ENCODE results near the gene ZBTB16. TPM values are rescaled to one million over a fixed set of nuclear protein-coding genes. Genes with fewer than 3 reads are reported as not detected.

Gene ZBTB16
- total RNA-seq, 2 donors from 2014 or later: 17.2 to 20.7 TPM

DNA sequence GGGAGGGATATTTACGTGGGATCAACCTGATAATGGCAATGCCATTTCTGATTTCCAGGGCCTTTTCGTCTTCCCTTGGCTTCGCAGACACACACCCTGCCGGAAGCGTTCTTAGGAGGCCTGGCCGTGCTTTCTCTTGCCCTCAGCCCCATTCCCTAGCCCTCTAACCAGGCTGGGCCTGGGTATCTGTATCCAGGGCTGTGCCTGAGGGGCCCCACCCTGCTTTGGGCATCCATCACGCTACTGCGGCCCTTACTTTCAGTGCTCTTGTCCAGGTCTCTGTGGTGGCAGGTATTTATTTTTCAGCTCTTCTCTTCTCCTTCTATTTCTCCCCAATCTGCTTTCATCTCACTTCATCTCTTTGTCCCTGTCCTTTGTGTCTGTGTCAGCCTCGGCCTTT, 105.0 kb downstream of the ZBTB16 start:
- Mint-ChIP-seq H3K27me3 (no peaks in the 10 kb centered on the region), H3K4me1 (peaks cover 77% of the 10 kb centered on the region), H3K27ac (peak overlapping the region; percentile 49), H3K4me3 (no peak overlapping the region), H3K36me3 (ENCODE audit: low read depth) (no peaks in the 10 kb centered on the region)
- no peaks in the 10 kb centered on the region for H3K9me3 ChIP-seq (ENCODE audit: control insufficient read depth, low read length, poor library complexity, severe bottlenecking)
- DNase-seq: no peak
- no peak for ATAC-seq

- no peak for DNase-seq
- peak overlapping the region; percentile 78 for H3K4me3 Mint-ChIP-seq
- peak overlapping the region; percentile 49 for H3K27ac Mint-ChIP-seq
- no peaks in the 10 kb centered on the region for H3K36me3 Mint-ChIP-seq (ENCODE audit: low read depth)
- H3K27me3 Mint-ChIP-seq: no peaks in the 10 kb centered on the region
- H3K4me1 Mint-ChIP-seq: peaks cover 72% of the 10 kb centered on the region
- ATAC-seq: peak; percentile 8
- no peaks in the 10 kb centered on the region for H3K9me3 ChIP-seq (ENCODE audit: control insufficient read depth, low read length, poor library complexity, severe bottlenecking)
Observed at GRCh38 chr11:114165326-114166230, 106.1 kb downstream of the ZBTB16 start.

DNA sequence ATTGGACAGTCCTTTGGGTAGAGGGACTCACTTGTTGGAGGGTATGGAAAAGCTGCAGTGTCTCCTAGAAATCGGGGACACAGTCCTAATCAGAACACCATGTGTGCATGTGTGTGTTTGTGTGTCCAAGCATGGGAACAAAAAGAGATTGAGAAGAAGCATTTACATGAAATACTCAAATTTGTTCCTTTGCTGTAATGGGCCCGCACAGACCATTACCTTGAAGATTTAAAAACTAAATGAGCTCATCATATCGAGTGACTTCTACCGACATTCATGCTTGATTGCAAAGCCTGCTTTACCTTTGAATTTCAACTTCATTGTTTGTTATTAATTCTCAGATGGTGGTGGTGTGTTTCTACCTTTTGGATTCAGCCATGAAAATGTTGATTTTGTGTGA, 106.9 kb downstream of the ZBTB16 start:
- no peak for DNase-seq
- H3K4me1 Mint-ChIP-seq: peaks cover 64% of the 10 kb centered on the region
- no peaks in the 10 kb centered on the region for H3K36me3 Mint-ChIP-seq (ENCODE audit: low read depth)
- ATAC-seq: no peak
- H3K27me3 Mint-ChIP-seq: no peaks in the 10 kb centered on the region
- H3K9me3 ChIP-seq (ENCODE audit: control insufficient read depth, low read length, poor library complexity, severe bottlenecking): no peaks in the 10 kb centered on the region
- H3K4me3 Mint-ChIP-seq: peak overlapping the region; percentile 78
- peak overlapping the region; percentile 93 for H3K27ac Mint-ChIP-seq

DNA sequence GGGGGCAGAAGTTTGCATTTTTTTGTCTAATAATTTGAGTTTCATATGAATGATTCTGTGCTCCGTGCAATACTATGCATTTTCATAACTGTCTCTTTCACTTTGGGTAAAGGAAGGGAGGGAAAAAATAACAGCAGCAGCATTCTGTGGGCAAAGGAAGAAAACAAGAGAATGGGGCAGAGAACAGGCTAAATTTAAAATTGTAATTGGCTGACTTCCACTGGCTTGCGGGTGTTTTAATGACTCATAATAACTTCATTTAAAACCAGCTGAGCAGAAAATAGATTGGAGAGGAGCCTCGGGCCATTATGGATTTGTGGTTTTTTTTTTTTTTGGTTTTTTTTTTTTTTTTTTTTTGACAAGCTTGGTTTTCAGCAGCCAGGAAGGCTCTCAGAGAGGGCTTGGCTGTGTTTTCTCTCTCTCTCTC, 107.4 kb downstream of the ZBTB16 start:
- DNase-seq (no peak), ATAC-seq (peak; percentile 62)
- peak overlapping the region; percentile 78 for H3K4me3 Mint-ChIP-seq
- H3K4me1 Mint-ChIP-seq: peaks cover 63% of the 10 kb centered on the region
- H3K27ac Mint-ChIP-seq: peak overlapping the region; percentile 93
- H3K27me3 Mint-ChIP-seq: no peaks in the 10 kb centered on the region
- H3K36me3 Mint-ChIP-seq (ENCODE audit: low read depth): no peaks in the 10 kb centered on the region
- no peaks in the 10 kb centered on the region for H3K9me3 ChIP-seq (ENCODE audit: control insufficient read depth, low read length, poor library complexity, severe bottlenecking)

DNA sequence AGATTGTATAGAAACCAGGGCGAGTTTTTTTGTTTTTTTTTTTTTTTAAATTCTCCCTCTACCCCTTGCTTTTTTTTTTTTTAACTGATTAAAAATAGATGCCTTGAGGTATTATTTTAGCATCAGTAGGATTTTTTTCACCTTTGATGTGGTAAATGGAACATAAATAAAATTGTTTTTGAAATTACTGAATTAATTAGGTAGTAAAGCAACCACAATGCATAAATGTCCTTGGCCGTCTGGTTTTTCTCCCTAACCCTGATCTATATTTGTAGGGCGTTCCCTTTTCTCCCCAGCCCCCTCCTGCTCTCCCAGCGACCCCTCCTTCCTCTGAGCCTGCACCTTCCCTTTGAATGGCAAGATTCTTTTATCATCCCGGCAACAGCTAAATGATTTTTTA, 107.8 kb downstream of the ZBTB16 start:
- Mint-ChIP-seq H3K27ac (peak overlapping the region; percentile 93), H3K4me3 (peak overlapping the region; percentile 70), H3K4me1 (peaks cover 68% of the 10 kb centered on the region), H3K36me3 (ENCODE audit: low read depth) (no peaks in the 10 kb centered on the region), H3K27me3 (no peaks in the 10 kb centered on the region)
- ATAC-seq (no peak), DNase-seq (no peak)
- no peaks in the 10 kb centered on the region for H3K9me3 ChIP-seq (ENCODE audit: control insufficient read depth, low read length, poor library complexity, severe bottlenecking)

DNA sequence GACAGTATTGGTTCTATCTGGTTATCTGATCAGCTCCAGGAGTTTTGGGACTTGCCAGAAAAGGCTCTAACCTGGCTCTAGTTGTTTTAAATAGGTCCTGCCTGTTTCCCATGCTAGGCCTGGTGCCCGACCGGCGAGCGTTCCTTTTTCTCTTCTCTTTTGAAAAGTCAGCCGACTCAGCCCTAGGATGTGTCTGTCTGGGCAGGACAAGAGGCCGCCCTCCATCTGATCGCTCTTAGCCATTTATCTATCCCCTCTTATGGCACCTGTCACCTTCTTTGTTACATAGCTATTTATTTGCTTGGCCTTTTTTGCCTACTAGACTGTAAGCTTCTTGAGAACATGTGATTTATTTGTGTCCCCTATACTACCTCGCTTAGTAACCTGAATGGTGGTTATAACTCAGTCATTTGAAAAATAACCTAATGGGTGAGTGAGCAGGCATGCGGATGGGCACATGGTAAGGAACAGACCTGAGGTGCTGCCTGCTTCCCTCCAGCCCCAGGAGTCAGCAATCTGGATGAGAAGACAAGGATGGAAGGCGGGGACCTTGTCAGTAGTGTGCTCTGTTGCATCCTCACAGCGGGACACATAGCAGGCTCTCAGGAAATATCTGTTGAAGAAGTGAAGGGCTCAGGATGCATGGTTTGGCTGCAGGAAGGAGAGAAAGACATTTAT, 108.4 kb downstream of the ZBTB16 start:
- DNase-seq (no peak), ATAC-seq (no peak)
- Mint-ChIP-seq H3K27me3 (no peaks in the 10 kb centered on the region), H3K4me3 (peak overlapping the region; percentile 70), H3K4me1 (peaks cover 73% of the 10 kb centered on the region), H3K36me3 (ENCODE audit: low read depth) (no peaks in the 10 kb centered on the region), H3K27ac (peak overlapping the region; percentile 93)
- H3K9me3 ChIP-seq (ENCODE audit: control insufficient read depth, low read length, poor library complexity, severe bottlenecking): no peaks in the 10 kb centered on the region

GRCh38 chr11:114168691-114169090, 109.2 kb downstream of the ZBTB16 start:
- H3K9me3 ChIP-seq (ENCODE audit: control insufficient read depth, low read length, poor library complexity, severe bottlenecking): no peaks in the 10 kb centered on the region
- peaks cover 76% of the 10 kb centered on the region for H3K4me1 Mint-ChIP-seq
- H3K36me3 Mint-ChIP-seq (ENCODE audit: low read depth): no peaks in the 10 kb centered on the region
- ATAC-seq (peak; percentile 10), DNase-seq (no peak)
- H3K27ac Mint-ChIP-seq: peak overlapping the region; percentile 51
- peak overlapping the region; percentile 70 for H3K4me3 Mint-ChIP-seq
- no peaks in the 10 kb centered on the region for H3K27me3 Mint-ChIP-seq

DNA sequence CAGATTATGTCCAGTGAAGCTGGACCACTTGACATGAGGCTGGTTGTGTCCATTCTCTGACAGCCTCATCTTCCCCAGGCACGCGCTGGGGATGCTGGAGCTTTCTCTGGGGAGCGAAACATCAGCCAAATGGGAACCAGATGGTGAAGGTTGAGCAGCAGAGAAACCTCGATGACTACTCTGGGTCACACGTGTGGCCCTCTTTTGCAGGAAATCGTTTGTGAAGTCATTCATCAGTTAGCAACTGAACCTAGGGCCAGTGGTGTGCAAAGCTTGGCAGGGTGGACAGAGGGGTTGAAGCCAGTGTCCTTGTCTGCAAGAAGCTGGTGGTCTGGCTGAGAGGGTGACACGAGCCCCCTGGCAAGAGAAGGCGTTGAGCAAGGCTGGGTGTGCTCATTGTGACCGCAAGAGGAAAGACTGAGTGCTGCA, 109.8 kb downstream of the ZBTB16 start:
- Mint-ChIP-seq H3K4me1 (peaks cover 74% of the 10 kb centered on the region), H3K4me3 (peak overlapping the region; percentile 43)
- no peak for ATAC-seq

DNA sequence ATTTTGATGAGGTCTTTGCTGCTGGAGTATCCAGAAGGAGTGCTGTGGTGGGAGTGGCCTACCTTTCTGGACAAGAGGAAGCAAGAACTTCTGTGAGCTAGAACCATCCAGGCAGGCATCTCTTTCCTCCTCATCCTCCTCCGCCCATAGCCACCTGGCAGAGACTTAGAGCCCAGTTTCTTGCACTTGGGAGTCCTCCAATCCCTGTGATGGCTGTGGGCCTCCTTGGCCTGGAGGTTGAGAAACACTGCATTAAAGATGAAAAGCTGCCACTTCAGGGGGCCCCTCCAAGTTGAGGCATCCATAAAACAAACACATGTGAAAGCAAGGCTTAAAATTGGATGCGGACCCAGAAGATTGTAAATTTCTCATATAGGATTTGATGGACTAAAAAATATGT, 110.3 kb downstream of the ZBTB16 start:
- Mint-ChIP-seq H3K4me3 (no peak overlapping the region), H3K27me3 (no peaks in the 10 kb centered on the region), H3K4me1 (peaks cover 72% of the 10 kb centered on the region), H3K27ac (peak overlapping the region; percentile 51), H3K36me3 (ENCODE audit: low read depth) (no peaks in the 10 kb centered on the region)
- ATAC-seq (no peak), DNase-seq (no peak)
- no peaks in the 10 kb centered on the region for H3K9me3 ChIP-seq (ENCODE audit: control insufficient read depth, low read length, poor library complexity, severe bottlenecking)

More for the DNA sequence above, 109.8 kb downstream of the ZBTB16 start:
- peak overlapping the region; percentile 51 for H3K27ac Mint-ChIP-seq
- no peaks in the 10 kb centered on the region for H3K36me3 Mint-ChIP-seq (ENCODE audit: low read depth)
- DNase-seq: no peak
- H3K9me3 ChIP-seq (ENCODE audit: control insufficient read depth, low read length, poor library complexity, severe bottlenecking): no peaks in the 10 kb centered on the region
- H3K27me3 Mint-ChIP-seq: no peaks in the 10 kb centered on the region

GRCh38 chr11:114170226-114170625, 110.7 kb downstream of the ZBTB16 start:
- no peaks in the 10 kb centered on the region for H3K27me3 Mint-ChIP-seq
- no peak for DNase-seq
- no peaks in the 10 kb centered on the region for H3K36me3 Mint-ChIP-seq (ENCODE audit: low read depth)
- H3K4me3 Mint-ChIP-seq: no peak overlapping the region
- H3K9me3 ChIP-seq (ENCODE audit: control insufficient read depth, low read length, poor library complexity, severe bottlenecking): no peaks in the 10 kb centered on the region
- peak overlapping the region; percentile 24 for H3K27ac Mint-ChIP-seq
- no peak for ATAC-seq
- H3K4me1 Mint-ChIP-seq: peaks cover 68% of the 10 kb centered on the region

DNA sequence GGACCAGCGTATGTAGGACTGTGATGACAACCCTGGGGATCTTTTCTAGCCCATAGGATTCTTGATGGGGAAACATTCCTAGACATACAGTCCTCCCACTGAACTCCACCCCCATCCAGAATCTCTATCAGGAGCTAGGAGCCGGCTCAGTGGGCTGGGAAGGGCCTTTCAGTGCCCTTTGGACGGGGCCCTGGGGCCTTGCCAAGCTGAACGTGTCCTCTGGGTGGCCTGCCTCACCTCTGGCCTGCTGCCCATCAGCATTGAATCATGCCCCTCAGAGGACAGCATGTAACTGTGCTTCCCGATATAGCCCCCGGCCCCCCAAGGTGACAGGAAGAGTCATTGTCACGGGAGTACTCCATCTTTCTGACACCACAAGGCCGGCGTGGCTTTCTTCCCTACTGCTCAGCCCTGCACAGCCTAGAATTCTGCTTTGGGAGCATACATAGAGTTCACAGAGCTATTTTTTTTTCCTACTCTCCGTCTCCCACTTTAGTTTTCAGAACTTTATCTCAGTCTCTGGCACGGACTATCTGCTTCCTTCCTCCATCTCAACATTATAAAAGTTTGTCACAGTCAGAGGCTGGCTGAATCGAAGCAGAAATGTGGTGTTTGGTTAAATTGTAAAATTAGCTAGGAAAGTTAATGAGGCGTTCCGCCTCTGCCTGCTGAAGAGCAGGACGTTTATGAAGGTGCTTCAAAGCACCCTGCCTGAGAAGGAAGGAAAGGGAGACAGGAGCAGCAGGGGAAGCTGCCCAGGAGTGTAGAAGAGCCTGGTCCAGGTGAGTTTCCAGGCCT, 111.9 kb downstream of the ZBTB16 start:
- Mint-ChIP-seq H3K4me3 (peak overlapping the region; percentile 53), H3K27ac (peak overlapping the region; percentile 87), H3K4me1 (peaks cover 59% of the 10 kb centered on the region)

GRCh38 chr11:114172055-114172861, 112.7 kb downstream of the ZBTB16 start:
- Mint-ChIP-seq H3K4me1 (peaks cover 53% of the 10 kb centered on the region), H3K27ac (peak overlapping the region; percentile 87), H3K27me3 (no peaks in the 10 kb centered on the region), H3K36me3 (ENCODE audit: low read depth) (no peaks in the 10 kb centered on the region), H3K4me3 (peak overlapping the region; percentile 21)
- no peak for DNase-seq
- ATAC-seq: peak; percentile 55
- no peaks in the 10 kb centered on the region for H3K9me3 ChIP-seq (ENCODE audit: control insufficient read depth, low read length, poor library complexity, severe bottlenecking)

More for the DNA sequence above, 111.9 kb downstream of the ZBTB16 start:
- no peaks in the 10 kb centered on the region for H3K27me3 Mint-ChIP-seq
- DNase-seq: no peak
- H3K36me3 Mint-ChIP-seq (ENCODE audit: low read depth): no peaks in the 10 kb centered on the region
- H3K9me3 ChIP-seq (ENCODE audit: control insufficient read depth, low read length, poor library complexity, severe bottlenecking): no peaks in the 10 kb centered on the region
- no peak for ATAC-seq
